GM06990 (cell line): Measurements from ENCODE around the gene MON2.

ENCODE experiments used
- DNase-seq: peaks from one replicate; pipeline ENCODE4 v3.0.0-alpha.2; 2011; ENCODE audit not compliant: insufficient read length; ENCODE audit errors: extremely low read depth
- H3K27me3 ChIP-seq: replicated peaks from 2 replicates; pipeline ENCODE4 v1.6.0; 2011; ENCODE audit warnings: low read length; ENCODE audit not compliant: control insufficient read depth, insufficient read depth
- H3K36me3 ChIP-seq: 2 replicates; pipeline ENCODE4 v1.5.1; 2011; ENCODE audit warnings: low read length; ENCODE audit not compliant: control insufficient read depth, insufficient read depth
- H3K4me3 ChIP-seq: replicated peaks from 2 replicates; pipeline ENCODE4 v1.5.1; 2011; ENCODE audit warnings: low read depth, mild to moderate bottlenecking, control low read depth, low read length
- TF ChIP-seq, protein P1 (sequence below): IDR thresholded peaks from 2 replicates; pipeline ENCODE4 v1.5.1; 2011; ENCODE audit warnings: low read length, control low read depth, mild to moderate bottlenecking, inconsistent platforms; ENCODE audit not compliant: insufficient read depth, poor library complexity, severe bottlenecking

Gene MON2

DNA sequence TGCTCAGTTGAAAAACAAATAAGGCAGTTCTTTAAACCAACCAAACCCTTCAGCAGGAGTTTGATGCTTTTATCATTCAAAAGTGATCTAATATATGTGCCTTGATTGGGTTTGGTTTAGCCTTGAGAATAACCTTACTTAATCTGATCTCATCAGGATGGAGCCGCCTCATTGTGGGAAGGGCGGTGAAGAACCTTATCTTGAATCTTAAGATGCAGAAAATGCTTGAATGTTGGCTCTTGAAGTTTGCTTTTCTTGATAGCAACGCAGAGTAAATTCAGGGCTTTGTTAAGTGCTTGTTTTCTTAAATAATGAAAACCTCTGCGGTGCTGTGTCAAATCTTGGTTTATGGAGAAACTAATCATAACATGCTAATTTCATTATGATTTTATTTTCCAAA, 138.2 kb downstream of the MON2 start:
- peaks cover 3% of the 10 kb centered on the region; the same call in 1 of the 2 replicates for H3K36me3 ChIP-seq
- TF ChIP-seq, protein P1, sequence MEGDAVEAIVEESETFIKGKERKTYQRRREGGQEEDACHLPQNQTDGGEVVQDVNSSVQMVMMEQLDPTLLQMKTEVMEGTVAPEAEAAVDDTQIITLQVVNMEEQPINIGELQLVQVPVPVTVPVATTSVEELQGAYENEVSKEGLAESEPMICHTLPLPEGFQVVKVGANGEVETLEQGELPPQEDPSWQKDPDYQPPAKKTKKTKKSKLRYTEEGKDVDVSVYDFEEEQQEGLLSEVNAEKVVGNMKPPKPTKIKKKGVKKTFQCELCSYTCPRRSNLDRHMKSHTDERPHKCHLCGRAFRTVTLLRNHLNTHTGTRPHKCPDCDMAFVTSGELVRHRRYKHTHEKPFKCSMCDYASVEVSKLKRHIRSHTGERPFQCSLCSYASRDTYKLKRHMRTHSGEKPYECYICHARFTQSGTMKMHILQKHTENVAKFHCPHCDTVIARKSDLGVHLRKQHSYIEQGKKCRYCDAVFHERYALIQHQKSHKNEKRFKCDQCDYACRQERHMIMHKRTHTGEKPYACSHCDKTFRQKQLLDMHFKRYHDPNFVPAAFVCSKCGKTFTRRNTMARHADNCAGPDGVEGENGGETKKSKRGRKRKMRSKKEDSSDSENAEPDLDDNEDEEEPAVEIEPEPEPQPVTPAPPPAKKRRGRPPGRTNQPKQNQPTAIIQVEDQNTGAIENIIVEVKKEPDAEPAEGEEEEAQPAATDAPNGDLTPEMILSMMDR, result no peak
- DNase-seq, result no peak
- peak overlapping the region; percentile 85 for H3K4me3 ChIP-seq
- no peaks in the 10 kb centered on the region for H3K27me3 ChIP-seq

DNA sequence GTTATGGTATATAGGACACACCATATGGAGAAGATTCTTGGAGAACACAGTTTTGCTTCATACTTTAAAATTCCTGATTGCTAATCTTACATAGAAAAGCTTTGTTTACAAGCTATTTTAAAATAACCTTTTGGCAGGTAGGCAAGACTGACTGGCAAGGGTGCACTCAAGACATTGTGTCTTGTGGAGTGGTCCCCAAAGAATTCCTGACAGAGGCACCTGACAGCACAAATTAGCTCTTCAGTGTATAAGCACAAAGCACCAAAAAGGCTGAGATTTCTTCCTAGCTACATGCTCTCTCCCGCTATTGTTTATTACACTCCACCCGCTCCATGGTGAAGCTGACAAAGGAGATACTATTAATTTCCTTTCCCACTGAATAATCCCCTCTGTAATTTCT, 139.4 kb downstream of the MON2 start:
- no peak for DNase-seq
- Histone ChIP-seq H3K4me3 (no peak overlapping the region), H3K27me3 (no peaks in the 10 kb centered on the region), H3K36me3 (peaks cover 3% of the 10 kb centered on the region; the same call in 1 of the 2 replicates)
- TF ChIP-seq, protein P1, result no peak

DNA sequence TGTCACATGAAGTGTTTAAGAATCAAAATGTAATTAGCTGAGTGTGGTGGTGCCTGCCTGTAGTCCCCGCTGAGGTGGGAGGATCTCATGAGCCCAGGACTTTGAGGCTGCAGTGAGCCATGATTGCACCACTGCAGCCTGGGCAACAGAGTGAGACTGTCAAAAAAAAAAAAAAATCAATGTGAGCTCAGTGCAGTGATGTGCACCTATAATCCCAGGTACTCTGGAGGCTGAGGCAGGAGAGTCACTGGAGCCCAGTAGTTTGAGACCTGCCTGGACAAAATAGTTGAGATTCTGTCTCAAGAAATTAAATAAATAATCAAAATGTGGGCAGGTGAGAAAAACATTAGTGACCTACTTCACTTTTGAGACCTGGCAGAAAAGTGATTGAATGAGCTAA, 140.0 kb downstream of the MON2 start:
- no peaks in the 10 kb centered on the region for H3K27me3 ChIP-seq
- no peak for DNase-seq
- H3K4me3 ChIP-seq, result no peak overlapping the region
- H3K36me3 ChIP-seq, result peaks cover 3% of the 10 kb centered on the region; the same call in 1 of the 2 replicates
- TF ChIP-seq, protein P1, result no peak

DNA sequence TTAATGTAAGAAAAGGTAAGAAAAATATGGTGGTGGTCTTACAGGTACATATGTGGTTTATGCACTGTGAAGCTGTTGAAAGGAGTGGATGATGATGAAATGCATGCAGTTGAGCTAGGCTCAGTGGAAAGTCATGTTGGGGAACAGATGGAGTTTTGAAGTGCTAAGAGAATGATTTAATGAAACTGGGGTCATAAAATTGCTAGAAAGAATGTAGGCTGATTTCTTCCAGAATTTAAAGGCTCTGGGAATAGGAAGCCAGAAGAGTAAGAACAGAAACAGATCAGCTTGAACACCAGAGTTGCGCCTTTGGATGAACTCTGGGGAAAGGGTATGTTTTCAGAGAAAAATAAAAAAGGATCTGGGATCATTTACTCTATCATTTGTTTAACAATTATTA, 146.5 kb downstream of the MON2 start:
- no peak for DNase-seq
- Histone ChIP-seq H3K27me3 (no peaks in the 10 kb centered on the region), H3K4me3 (no peak overlapping the region), H3K36me3 (no peaks in the 10 kb centered on the region)
- TF ChIP-seq, protein P1, result no peak

DNA sequence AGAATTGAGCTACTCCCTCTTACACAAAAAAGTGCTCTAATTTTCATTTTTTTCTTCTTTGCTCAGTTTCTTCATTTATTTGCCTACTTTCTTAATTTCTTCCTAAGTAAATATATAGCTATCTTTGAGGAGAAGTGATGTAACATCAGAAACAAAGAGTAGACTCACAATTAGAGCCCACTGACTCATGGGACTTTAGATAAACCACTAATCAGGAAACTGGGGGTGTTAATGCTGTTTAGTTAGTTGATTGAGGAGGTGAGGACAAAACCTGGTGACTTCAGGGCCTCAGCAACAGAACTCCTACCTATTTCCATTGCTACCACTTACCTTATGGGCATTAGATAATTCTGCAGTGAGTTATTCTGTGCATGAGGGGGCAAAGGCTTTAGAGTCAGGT, 151.7 kb downstream of the MON2 start:
- TF ChIP-seq, protein P1, result no peak
- no peak overlapping the region for H3K4me3 ChIP-seq

DNA sequence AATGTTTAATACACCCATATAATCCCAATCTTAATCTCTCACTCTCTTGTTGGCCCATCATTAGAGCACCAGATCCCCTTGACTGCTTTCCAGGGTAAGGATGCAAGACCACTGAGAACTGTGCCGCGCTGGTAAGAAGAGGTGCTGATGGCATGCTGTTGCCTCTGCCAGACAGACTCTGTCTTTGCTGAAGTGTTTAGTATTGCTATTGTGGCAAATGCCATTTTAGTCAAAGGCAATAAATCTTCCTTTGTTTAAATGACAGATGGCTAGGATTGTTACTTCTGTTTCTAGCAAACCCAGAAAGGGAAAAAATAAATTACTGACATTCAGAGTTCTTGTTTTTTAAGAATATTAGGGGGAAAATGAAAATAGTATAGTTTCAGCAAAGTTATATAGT, 152.3 kb downstream of the MON2 start:
- no peaks in the 10 kb centered on the region for H3K36me3 ChIP-seq
- TF ChIP-seq, protein P1, result no peak
- DNase-seq, result no peak
- H3K4me3 ChIP-seq, result no peak overlapping the region
- no peaks in the 10 kb centered on the region for H3K27me3 ChIP-seq

More for the DNA sequence above, 151.7 kb downstream of the MON2 start:
- no peaks in the 10 kb centered on the region for H3K36me3 ChIP-seq
- no peaks in the 10 kb centered on the region for H3K27me3 ChIP-seq
- no peak for DNase-seq
